ENCODE data around the gene CFAP70.
A peak's percentile ranks its signal among the peaks of the same experiment; 100 is the strongest.
"Not testable (repeated sequence)": the region's sequence is repeated elsewhere in the genome, so short reads cannot be mapped to it uniquely, and the experiment has no call there.

CFAP70 gene

DNA sequence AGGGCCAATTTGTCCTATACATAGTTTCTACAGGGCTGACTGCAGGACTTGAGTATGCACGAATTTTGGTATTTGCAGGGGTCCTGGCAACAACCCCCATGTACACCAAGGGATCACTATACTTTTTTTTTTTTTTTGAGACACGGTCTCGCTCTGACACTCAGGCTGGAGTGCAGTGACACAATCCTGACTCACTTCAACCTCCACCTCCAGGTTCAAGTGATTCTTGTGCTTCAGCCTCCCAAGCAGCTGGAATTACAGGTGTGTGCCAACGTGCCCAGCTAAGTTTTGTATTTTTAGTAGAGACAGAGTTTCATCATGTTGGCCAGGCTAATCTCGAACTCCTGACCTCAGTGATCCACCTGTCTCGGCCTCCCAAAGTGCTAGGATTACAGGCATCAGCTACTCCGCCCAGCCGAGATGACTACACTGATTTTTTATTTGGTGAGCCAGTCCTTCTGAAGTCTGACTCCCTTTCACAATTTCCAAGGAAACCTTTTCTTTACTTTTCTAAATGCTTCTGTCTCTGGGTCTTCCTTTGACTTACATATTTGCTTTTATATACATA lies 19.8 kb downstream of the CFAP70 start:
- no peak for DNase-seq

DNA sequence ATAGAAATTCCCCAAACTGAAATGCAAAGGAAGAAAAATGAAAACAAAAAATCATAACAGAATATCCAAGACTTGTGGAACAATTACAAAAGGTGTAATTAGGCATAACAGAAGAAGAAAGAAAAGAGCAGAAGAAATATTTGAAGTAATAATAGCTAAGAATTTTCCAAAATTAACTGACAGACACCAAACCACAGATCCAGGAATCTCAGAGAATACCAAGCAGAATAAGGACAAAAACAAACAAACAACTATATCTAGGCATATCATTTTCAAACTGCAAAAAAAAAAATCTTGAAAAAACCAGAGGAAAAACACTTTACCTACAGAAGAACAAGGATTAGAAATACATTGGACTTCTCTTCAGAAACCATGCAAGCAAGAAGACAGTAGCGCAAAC lies 25.5 kb downstream of the CFAP70 start:
- no peak for DNase-seq

DNA sequence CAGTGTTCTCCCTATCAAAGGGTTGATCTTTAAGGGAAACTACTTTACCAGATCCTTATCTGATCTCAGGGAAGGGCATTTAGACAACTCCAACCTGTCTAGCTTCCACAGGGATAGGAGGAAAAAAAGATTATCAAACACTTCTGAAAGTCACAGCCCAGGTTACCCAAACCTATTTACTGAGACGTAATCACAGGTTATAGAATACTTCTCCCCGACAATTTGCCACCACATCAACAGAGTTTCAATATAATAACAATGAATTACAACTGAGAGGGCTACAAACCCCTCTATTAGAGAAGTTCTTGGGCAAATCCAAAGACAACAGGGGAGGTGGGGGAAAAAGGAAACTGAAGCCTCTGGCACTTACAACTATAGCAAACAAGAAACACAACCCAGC lies 26.3 kb downstream of the CFAP70 start:
- DNase-seq, result no peak

DNA sequence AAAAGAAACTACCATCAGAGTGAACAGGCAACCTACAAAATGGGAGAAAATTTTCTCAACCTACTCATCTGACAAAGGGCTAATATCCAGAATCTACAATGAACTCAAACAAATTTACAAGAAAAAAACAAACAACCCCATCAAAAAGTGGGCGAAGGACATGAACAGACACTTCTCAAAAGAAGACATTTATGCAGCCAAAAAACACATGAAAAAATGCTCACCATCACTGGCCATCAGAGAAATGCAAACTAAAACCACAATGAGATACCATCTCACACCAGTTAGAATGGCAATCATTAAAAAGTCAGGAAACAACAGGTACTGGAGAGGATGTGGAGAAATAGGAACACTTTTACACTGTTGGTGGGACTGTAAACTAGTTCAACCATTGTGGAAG lies 30.1 kb downstream of the CFAP70 start:
- DNase-seq, result not testable (repeated sequence)

DNA sequence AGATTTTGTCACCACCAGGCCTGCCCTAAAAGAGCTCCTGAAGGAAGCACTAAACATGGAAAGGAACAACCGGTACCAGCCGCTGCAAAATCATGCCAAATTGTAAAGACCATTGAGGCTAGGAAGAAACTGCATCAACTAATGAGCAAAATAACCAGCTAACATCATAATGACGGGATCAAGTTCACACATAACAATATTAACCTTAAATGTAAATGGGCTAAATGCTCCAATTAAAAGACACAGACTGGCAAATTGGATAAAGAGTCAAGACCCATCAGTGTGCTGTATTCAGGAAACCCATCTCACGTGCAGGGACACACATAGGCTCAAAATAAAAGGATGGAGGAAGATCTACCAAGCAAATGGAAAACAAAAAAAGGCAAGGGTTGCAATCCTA lies 33.4 kb downstream of the CFAP70 start:
- DNase-seq, result not testable (repeated sequence)

DNA sequence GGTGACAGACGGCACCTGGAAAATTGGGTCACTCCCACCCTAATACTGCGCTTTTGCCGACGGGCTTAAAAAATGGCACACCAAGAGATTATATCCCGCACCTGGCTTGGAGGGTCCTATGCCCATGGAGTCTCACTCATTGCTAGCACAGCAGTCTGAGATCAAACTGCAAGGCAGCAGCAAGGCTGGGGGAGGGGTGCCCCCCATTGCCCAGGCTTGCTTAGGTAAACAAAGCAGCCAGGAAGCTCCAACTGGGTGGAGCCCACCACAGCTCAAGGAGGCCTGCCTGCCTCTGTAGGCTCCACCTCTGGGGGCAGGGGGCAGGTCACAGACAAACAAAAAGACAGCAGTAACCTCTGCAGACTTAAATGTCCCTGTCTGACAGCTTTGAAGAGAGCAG lies 35.1 kb downstream of the CFAP70 start:
- DNase-seq, result not testable (repeated sequence)

DNA sequence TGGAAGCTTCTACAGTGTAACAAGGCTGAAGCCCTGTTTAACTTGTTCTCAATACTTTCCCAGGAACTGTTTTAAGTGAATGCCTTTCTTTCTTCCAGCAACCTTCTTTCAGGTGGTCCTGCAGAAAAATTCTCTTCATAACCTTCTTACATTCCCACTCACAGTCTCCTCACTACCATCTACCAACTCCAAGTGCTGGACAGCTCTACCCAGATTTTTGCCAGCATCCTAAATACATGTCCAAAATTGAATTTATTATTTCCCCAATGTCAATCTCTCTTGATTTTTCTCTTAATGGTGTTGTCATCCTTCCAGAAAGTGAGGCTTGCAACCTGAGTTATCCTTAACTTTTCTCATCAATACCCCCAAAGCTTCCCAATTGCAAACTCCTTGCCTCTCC lies 48.2 kb downstream of the CFAP70 start:
- no peak for DNase-seq

DNA sequence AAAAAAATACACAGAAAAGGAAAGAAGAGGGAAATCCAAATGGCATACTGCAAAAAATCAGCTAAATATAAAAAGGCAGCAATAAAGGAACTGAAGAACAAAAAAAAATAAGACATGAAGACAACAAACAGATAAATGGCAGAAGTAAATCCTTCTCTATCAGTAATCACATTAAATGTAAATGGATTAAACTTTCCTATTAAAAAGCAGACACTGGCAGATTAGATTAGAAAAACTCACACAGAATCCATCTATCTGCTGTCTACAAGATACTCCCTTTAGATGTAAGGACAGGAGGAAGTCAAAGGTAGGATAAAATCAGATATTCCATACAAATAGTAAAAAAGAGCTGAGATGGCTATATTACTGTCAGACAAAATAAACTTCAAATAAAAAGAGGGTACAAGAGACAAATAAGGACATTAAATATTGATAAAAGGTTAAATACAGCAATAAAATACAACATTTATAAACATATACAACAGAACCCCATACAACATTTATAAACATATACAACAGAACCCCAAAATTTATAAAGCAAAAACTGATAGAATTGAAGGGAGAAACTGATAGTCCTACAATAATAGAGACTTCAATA lies 51.4 kb downstream of the CFAP70 start:
- no peak for DNase-seq

DNA sequence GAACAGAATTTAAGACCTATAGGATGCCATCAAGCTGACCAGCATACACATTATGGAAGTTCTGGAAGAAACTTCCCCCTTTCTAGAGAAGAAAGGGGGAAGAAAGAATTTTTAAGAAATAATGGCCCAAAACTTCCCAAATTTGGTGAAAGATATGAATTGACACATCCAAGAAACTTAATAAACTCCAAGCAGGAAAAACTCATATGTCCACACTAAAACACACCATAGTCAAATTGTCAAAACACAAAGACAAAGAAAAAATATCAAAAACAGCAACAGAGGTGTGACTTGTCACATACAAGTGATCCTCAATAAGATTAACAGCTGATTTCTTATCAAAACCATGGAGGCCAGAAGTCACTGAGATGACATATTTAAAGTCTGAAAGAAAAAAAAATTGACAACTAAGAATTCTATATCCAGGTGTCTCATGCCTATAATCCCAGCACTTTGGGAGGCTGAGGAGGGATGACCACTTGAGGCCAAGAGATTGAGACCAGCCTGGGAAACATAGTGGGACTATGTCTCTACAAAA lies 52.4 kb downstream of the CFAP70 start:
- no peak for DNase-seq

DNA sequence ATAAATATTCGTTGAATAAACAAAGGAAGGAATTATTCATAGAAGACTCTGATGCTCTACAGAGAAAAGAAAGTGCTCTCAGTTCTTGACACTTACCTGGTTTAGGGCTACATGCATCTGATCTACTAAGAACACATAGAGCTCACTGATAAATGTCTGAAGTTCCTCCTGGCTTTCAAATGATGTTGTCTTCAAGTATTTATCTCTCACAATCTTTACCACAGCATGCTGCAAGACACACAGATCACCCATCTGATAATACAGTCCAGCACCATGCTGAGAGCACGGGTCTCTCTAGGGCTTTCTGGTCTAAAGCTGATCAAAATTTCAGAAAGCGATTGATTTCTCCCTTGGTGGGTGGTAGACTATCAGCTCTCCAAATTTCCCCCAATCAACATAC lies 61.7 kb downstream of the CFAP70 start:
- no peak for DNase-seq

DNA sequence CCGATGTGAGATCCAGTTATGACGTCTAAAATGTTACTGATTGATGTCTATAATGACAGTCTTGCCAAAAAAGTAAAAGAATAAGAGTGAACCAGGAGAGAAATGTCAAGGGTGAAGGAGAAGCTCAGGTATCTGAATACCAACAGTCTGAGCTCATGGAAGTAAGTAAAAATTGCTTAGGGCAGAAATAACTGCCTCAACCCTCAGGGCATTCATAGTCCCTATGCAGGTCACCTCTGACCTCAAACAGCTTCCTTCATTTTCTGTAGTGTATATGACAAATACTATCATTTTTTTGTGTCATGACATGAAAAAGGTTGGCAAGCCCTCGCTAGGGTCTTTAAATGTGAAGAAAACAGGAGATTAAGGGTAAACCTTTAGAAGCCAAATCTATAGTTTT lies 65.2 kb downstream of the CFAP70 start:
- DNase-seq, result no peak

DNA sequence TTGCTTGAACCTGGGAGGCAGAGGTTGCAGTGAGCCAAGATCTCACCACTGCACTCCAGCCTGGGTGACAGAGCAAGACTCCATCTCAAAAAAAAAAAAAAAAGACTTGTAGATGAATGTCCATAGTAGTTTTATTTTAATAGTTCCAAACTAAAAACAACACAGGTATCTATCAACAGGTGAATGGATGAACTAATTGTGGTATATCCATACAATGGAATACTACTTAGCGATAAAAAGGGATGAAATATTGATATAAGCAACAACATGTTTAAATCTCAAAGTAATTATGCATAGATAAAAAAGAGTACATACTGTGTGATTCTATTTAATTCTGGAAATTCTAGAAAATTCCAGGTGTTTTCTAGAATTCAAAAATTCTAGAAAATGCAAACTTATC lies 68.7 kb downstream of the CFAP70 start:
- no peak for DNase-seq

DNA sequence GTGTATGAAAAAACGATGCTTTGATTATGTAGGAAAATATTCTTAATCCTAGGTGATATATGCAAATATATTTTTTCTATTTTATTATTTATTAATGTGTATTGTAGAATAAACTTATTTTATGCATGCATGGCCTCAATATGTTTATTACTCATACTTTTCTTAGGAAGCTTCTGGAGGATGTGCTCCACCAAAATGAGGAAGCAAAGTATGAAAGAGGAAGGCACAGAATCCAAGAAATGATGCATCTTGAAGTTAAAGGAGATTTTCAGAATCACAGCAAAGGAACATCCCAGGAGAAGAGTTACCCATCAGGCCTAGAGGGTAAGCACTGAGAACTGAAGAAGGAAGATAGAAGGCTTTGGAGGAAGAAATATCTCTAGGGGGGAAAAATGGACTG lies 71.2 kb downstream of the CFAP70 start:
- DNase-seq, result no peak

DNA sequence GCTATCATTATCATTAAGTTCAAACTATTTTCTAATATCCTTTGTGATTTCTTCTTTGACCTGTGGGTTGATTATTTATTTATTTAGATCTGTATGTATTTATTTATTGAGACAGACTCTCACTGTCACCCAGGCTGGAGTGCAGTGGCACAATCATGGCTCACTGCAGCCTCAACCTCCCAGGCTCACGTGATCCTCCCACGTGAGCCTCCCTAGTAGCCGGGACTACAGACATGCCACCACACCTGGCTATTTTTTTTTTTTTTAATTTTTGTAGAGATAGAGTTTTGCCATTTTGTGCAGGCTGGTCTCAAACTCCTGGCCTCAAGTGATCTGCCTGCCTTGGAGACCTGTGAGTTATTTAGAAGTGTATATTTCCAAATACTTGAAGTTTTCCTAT lies 77.6 kb downstream of the CFAP70 start:
- no peak for DNase-seq

DNA sequence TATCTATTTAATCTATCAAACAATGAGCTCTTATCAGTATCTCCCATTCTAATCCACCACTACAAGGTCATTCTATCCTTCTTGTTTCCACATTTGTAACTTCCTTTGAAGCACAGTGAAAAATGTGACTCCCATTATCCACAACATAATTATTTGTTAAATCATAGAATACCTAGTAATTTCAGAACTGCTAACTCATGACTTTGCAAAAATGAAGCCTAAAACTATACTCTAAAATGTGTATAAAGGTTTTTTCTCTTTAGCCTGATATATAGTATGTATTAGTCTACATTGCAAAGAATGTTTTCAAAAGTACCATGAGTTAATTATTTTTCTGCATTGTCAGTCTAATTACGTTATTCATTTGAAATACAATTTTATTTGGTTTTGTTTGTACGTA lies 94.2 kb downstream of the CFAP70 start:
- DNase-seq, result no peak

DNA sequence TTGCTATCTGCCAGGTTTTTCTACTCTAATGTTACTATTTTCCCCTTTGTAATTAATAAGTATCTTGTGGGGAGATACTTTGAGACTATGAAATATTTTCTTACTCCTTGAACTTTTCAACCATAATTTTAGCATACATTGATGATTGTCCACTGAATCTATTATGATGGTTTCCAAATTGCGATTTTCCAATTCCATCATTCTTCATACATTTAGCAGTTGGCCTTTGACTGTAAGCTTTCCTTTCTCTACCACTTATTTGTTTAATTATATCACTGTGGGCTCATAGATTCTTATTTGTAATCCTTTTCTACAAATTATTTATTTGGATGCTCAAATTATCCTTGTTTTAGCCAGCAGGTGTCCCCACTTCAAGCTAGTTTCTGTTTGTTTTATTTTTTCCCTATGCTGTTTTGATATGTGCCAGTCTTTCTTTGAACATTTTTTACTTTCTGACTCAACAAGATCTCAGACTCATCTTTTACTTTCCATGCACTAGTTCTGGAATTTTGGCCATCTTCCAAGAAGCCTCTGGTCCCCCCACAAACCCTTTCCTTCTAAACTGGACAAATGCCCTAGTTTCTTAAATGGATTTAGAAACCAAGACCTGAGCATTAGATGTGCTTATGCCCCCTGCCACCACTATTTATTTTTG lies 94.8 kb downstream of the CFAP70 start:
- peak; percentile 61 for DNase-seq

DNA sequence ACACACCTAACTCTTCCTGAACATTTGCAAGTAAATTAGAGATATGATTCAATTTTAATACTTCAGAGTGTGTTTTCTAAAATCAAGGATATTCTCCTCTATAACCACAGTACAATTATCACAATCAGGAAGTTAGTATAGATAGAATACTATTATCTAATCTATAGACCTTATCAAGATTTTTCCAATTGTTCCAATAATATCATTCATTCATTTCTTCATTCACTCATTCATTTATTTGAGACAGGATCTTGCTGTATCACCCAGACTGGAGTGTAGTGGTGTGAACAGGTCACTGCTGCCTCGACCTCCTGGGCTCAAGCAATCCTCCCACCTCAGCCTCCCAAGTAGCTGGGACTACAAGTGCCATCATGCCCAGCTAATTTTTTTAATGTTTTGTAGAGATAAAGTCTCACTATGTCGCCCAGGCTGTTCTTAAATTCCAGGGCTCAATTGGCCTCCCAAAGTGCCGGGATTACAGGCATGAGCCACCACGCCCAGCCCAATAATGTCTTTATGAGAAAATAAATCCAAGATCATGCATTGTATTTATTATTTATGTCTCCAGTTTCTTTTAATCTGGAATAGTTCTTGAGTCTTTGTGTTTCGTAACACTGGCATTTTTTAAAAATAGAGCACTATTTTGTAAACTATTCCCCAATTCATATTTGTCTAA lies 95.6 kb downstream of the CFAP70 start:
- no peak for DNase-seq

DNA sequence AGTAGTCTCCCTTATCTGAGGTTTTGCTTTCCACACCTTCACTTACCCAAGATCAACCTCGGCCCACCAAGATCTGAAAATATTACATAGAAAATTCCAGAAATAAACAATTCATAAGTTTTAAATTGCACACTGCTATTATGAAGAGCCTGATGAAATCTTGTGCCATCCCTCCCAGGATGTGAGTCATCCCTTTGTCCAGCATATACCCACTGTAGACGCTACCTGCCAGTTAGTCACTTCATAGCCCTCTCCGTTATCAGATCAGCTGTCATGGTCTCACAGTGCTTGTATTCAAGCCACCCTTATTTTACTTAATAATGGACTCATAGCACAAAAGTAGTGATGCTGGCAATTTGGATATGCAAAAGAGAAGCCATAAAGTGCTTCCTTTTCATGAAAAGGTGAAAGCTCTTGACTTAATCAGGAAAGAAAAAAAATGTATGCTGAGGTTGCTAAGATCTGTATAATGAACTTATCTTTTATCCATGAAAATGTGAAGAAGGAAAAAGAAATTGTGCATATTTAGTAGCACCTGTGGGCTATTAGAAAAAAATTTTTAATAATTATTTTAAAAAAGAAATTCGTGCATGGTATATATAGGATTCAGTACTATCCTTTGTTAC lies 96.4 kb downstream of the CFAP70 start:
- peak; percentile 78 for DNase-seq

DNA sequence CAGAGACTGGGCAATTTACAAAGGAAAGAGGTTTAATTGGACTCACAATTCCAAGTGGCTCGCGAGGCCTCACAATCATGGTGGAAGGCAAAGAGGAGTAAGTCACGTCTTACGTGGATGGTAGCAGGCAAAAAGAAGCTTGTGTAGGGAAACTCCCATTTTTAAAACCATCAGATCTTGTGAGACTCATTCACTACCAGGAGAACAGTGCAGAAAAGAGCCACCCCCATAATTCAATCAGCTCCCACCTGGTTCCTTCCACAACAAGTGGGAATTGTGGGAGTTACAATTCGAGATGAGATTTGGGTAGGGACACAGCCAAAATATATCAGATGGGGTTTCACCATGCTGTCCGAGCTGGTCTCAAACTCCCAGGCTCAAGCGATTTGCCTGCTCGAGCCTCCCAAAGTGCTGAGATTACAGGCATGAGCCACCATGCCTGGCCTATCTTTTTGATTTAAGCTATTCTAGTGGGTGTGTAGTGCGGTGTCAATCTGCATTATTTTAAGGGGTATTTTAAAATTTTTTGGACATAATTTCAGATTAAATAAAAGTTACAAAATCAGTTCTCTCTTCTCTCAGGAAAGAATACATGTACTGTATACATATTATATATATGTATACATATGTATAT lies 97.2 kb downstream of the CFAP70 start:
- no peak for DNase-seq

DNA sequence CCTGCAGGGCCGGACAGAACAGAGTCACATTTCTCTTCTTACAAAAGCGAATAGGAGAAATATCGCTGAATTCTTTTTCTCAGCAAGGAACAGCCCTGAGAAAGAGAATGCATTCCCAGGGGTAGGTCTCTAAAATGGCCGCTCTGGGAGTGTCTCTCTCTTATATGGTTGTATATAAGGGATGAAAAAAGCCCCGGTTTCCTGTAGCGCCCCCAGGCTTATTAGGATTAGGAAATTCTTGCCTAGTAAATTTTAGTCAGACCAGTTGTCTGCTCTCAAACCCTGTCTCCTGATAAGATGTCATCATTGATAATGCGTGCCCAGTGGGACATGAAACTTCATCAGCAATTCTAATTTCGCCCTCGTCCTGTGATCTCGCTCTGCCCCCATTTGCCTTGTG lies 100.1 kb downstream of the CFAP70 start:
- DNase-seq, result not testable (repeated sequence)

DNA sequence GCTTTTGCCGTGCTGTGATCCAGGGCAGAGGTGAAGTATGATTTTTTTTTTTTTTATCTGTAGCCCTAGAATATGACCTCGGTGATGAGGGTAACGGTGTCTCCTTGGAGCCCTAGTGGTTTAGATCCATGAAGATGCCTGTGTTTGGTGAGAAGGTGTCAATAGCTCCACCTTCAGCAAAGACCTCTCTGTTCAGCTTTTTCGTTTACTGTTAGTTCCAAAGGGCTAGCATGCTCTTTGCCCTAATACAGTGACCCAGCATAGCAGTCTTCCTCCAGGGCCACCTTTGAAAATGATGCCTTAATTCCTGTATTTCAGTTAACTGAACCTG lies 105.5 kb downstream of the CFAP70 start:
- no peak for DNase-seq

DNA sequence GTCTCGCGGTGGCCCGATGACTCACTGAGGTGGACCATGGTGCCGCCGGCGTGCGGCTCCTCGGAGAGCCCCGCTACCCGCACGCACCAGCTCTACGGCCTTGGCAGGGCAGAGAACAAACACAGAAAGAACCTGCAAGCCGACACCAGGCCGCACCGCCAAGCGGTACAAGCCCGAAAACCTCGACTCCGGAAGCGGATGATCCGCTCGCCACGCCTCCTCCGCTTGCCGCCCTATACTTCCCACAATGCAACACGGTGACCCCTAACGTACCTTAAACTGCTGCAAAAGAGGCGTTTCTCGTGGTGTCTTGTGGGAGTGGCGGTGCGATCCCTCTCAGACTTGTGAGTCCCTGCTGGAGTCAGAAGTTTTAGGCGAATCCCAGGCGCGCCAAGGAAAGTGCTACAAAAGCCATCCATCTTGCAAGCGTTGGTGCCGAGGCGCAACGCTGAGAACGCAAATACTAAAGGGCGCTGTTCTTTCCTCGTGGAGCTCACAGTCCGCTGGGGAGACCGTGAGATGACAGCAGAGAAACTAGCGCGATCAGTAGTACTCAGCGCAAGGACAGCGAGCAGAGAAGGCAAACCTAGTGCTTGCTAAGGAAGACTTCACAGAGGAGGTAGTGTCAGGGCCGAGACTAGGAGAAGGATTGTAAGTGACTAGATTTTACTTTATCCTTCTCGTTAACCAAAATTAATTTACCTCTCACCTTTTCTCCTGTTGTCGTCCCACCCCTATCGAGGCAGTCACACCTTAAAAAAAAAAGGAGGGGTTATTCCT lies 106.0 kb downstream of the CFAP70 start, which contains the start of gene MRPS16:
TSS of gene MRPS16 (minus strand) at position 200 of the 780 bp plus-strand sequence. CDS start at position 38, 162 bp downstream.
- peak; percentile 97 for DNase-seq
